GM19099 (cell line): ENCODE measurements around the gene CD33.

Experiments used
- POLR2A ChIP-seq: IDR thresholded peaks from 3 replicates; pipeline ENCODE4 v1.6.1; 2011; ENCODE audit warnings: low read depth; ENCODE audit not compliant: insufficient read length; ENCODE audit errors: extremely low read depth

Gene CD33

GRCh38 chr19:51247972-51248590 lies 23.2 kb downstream of the CD33 start:
- TF ChIP-seq POLR2A: no peak

- TF ChIP-seq POLR2A: no peak
Measured at GRCh38 chr19:51250786-51251467, 26.0 kb downstream of the CD33 start, which contains the start of gene SIGLECL1. TSS of gene SIGLECL1 (plus strand) at chr19:51251080. CDS start at chr19:51264073, 12,993 bp downstream.

DNA sequence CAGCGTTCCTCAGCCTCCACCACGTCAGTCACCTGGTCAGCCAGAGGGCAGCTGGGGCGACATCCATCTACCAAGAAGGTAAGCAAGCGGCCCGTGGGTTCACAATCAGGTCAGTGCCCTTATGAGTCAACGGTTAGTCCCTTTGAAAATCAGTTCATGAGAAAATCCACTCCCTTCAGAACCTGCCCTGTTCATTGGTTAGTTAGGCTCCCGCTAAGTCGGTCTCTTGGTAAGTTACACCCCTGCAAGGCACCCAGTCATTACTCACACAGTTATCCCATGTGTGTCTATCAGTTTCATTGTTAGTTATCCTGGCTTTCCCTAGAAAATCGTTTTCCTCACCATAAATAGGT lies 26.6 kb downstream of the CD33 start:
- no peak for TF ChIP-seq POLR2A

GRCh38 chr19:51252306-51253079 lies 27.6 kb downstream of the CD33 start:
- no peak for TF ChIP-seq POLR2A

DNA sequence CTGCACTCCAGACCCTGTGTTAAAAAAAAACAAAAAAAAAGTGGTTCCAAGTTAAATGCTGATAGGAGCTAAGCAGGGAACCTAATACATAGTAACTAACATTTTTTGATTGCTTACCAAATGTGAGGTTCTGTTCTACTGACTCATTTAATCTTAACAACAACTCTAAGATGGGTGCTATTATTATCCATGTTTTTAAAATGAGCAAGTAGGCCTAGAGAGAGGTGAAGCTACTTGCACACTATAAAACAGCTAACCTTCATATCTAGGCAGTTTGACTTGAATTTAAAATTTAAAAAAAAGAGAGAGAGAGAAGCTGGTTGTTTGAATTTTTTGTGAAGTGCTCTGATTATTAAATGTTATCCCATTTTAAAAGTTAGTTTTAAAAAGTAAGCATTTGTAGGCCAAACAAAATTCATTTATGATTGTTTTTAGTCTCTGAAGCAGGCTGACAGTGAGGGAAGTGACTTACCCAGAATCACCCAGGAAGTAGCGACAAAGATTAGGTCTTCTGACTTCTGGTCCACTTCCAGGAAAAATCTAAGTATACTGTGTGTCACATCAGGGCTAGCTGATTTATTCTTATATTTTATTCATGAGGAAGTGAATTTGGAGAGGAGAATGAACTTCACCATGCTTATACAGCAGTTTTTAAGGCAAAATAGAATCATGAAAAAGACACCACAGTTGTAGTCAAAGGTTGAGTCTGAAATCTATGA lies 28.4 kb downstream of the CD33 start:
- no peak for TF ChIP-seq POLR2A

DNA sequence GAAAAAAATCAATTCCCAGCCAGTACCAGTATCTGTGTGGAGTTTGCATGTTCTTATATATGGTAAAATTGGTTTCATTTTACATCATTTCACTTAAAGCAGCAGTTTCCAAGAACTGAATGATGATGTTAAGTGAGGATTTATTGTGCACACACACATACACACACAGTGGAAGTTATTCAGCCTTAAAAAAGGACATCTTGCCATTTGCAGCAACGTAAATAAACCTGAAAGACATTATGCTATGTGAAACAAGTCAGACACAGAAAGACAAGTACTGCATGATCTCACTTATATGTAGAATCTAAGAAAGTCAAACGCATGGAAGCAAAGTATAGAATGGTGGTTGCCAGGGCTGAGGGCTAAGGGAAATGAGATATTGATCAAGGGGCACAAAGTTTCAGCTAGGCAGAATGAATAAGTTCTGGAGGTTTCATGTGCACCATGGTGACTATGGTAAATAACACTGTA lies 31.3 kb downstream of the CD33 start:
- TF ChIP-seq POLR2A: no peak

DNA sequence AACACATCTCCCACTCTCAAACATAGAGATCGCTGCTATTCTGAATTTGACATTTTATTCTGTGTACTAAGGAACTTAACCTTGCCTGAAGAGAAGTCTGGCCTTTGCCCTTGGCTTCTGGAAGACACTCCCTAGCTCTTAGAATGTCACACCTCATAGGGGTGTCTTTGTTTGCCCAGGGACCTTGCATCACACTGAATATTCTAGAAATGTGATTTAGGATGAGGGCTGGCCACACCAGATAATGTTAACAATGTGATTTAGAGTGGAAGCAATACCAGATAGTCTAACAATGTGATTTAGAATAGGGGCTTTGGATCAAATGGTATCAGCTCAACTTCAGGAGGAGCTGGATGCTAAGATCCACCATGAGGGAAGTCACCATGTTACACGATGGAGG lies 32.6 kb downstream of the CD33 start:
- no peak for TF ChIP-seq POLR2A

DNA sequence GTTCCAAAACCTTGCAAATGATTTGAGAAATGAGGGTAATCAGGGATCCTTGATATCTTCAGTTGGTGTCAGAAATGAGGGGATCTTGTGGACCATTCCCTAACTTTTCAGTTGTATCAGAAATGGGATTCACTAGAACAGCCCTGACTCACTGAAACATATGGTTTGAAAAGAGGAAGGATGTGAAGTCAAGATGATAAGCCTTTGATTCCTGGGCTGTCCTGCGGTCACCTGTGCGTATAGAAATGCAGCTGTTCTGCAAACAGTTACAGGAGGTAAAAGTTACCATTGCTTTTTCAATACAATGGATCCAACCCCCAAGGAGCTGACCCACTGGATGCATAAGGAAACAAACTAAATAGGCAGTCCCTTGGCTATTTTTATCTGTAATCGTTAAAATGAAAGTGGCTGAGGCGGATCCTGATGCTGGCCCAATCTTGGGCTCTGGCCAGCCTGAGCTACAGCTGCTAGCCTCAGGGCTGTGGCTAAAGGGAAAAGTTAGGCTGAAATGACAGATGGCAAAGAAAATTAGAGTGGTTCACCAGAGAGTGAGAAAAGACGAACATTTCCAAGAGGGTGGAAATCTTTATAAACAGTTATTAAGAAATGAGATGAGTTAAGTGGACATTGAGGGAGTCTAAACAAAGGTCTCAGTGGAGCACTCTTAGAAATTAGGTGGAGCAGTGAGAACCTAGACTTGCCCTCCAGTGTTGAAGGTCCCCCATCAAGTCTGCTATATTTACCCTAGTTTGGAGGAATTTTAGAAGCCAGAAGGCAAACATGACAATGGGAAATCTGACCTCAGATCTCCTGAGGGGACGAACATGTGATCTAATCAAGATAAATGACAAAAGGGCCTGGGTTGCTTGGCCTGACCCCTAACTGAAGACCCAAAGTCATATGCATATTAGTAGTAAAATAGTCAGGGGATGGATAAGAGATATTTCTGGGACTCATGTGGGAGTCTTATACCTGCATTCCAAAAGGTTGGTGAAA lies 33.6 kb downstream of the CD33 start:
- TF ChIP-seq POLR2A: no peak

GRCh38 chr19:51259348-51260245 lies 34.7 kb downstream of the CD33 start:
- TF ChIP-seq POLR2A: no peak

DNA sequence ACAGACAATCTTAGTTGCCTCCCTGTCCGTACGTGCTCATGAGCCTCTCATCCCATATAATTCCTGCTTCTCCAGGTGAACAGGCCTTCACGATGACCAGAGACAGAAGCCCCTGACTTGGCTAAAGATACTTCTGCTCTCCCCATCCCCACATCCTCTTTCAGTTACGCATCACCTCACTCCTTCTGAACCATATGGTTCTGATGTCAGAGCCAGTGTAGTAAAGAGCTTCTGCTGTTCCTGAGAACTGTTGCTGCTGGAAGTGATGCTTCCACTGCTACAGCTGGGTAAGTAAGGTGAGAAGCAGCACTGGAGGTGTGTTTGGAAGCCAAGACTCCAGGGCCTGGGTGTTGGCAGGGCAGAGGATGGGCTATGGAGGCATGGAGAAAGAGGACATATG lies 38.9 kb downstream of the CD33 start:
- no peak for TF ChIP-seq POLR2A

- TF ChIP-seq POLR2A: no peak
Measured at GRCh38 chr19:51271067-51271466, 46.2 kb downstream of the CD33 start.

- no peak for TF ChIP-seq POLR2A
Measured at GRCh38 chr19:51272183-51272810, 47.4 kb downstream of the CD33 start.
